Osteocyte (in vitro differentiated cells): ENCODE measurements around the gene AGXT2. TPM values are rescaled to one million over a fixed set of nuclear protein-coding genes. Genes with fewer than 3 reads are reported as not detected.

Experiments used
- DNase-seq: peaks from one replicate; pipeline ENCODE4 v3.0.0; 2021; ENCODE audit warnings: mixed read lengths; ENCODE audit not compliant: unreplicated experiment; ENCODE audit errors: extremely low spot score
- H3K27ac Mint-ChIP-seq: one replicate; pipeline ENCODE4 v1.8.0; 2021; ENCODE audit warnings: mild to moderate bottlenecking, mixed read lengths; ENCODE audit not compliant: unreplicated experiment
- H3K27me3 Mint-ChIP-seq: one replicate; pipeline ENCODE4 v1.8.0; 2021; ENCODE audit warnings: mixed read lengths; ENCODE audit not compliant: unreplicated experiment
- H3K36me3 Mint-ChIP-seq: one replicate; pipeline ENCODE4 v1.8.0; 2021; ENCODE audit warnings: mixed read lengths; ENCODE audit not compliant: unreplicated experiment
- H3K4me1 Mint-ChIP-seq: one replicate; pipeline ENCODE4 v1.8.0; 2021; ENCODE audit warnings: mixed read lengths; ENCODE audit not compliant: unreplicated experiment
- H3K4me3 Mint-ChIP-seq: one replicate; pipeline ENCODE4 v1.8.0; 2021; ENCODE audit warnings: mild to moderate bottlenecking, moderate library complexity, mixed read lengths; ENCODE audit not compliant: unreplicated experiment
- H3K9me3 Mint-ChIP-seq: one replicate; pipeline ENCODE4 v1.8.0; 2021; ENCODE audit warnings: mixed read lengths; ENCODE audit not compliant: unreplicated experiment
- CTCF ChIP-seq: fragments of 200-600 bp; sonication (generic); IDR thresholded peaks from 2 replicates; pipeline ENCODE4 v1.5.0; 2021; ENCODE audit warnings: antibody characterized with exemption, mild to moderate bottlenecking, moderate library complexity
- total RNA-seq: library from RNA; stranded (reverse); gene quantifications from 2 replicates; pipeline ENCODE4 v1.2.1, GENCODE V29; 2021

AGXT2 gene
- total RNA-seq, 1 donor from 2014 or later: not detected

GRCh38 chr5:35046774-35047173 is 975 bp downstream of the AGXT2 start:
- no peak for TF ChIP-seq CTCF
- no peak for DNase-seq
- H3K36me3 Mint-ChIP-seq: no peaks in the 10 kb centered on the region

GRCh38 chr5:35045280-35045679 is 2.5 kb downstream of the AGXT2 start:
- TF ChIP-seq CTCF: no peak
- DNase-seq: no peak
- Mint-ChIP-seq H3K27me3 (peaks cover 17% of the 10 kb centered on the region), H3K4me1 (no peaks in the 10 kb centered on the region), H3K9me3 (no peaks in the 10 kb centered on the region), H3K36me3 (no peaks in the 10 kb centered on the region), H3K4me3 (no peak overlapping the region), H3K27ac (no peak overlapping the region)

More at GRCh38 chr5:35046774-35047173, 975 bp downstream of the AGXT2 start:
- Mint-ChIP-seq H3K4me3 (no peak overlapping the region), H3K27ac (no peak overlapping the region), H3K9me3 (no peaks in the 10 kb centered on the region), H3K27me3 (peaks cover 13% of the 10 kb centered on the region), H3K4me1 (no peaks in the 10 kb centered on the region)

GRCh38 chr5:35044649-35045048 is 3.1 kb downstream of the AGXT2 start:
- Mint-ChIP-seq H3K4me1 (no peaks in the 10 kb centered on the region), H3K27me3 (peaks cover 19% of the 10 kb centered on the region), H3K36me3 (no peaks in the 10 kb centered on the region), H3K4me3 (no peak overlapping the region), H3K9me3 (no peaks in the 10 kb centered on the region), H3K27ac (no peak overlapping the region)
- DNase-seq: no peak
- no peak for TF ChIP-seq CTCF

GRCh38 chr5:35042781-35043180 is 5.0 kb downstream of the AGXT2 start:
- Mint-ChIP-seq H3K4me3 (no peak overlapping the region), H3K27ac (no peak overlapping the region), H3K4me1 (no peaks in the 10 kb centered on the region), H3K27me3 (peaks cover 31% of the 10 kb centered on the region), H3K9me3 (no peaks in the 10 kb centered on the region), H3K36me3 (no peaks in the 10 kb centered on the region)
- no peak for DNase-seq
- no peak for TF ChIP-seq CTCF

- no peaks in the 10 kb centered on the region for H3K4me1 Mint-ChIP-seq
- no peak for TF ChIP-seq CTCF
- DNase-seq: no peak
- no peak overlapping the region for H3K27ac Mint-ChIP-seq
- H3K4me3 Mint-ChIP-seq: no peak overlapping the region
- peaks cover 44% of the 10 kb centered on the region for H3K27me3 Mint-ChIP-seq
- no peaks in the 10 kb centered on the region for H3K9me3 Mint-ChIP-seq
- H3K36me3 Mint-ChIP-seq: no peaks in the 10 kb centered on the region
Measured at GRCh38 chr5:35041261-35041660, 6.5 kb downstream of the AGXT2 start.
